OCI-LY1 (cell line): ENCODE measurements around the gene MMS19.

ENCODE experiments used
- H2AFZ ChIP-seq: fragments of 200-600 bp; sonication (generic), shearing (Covaris generic); 2 replicates; pipeline ENCODE4 v1.6.0; 2014; ENCODE audit warnings: antibody characterized with exemption, mild to moderate bottlenecking, low read length
- H3F3A ChIP-seq: fragments of 200-600 bp; sonication (generic), shearing (Covaris generic); 2 replicates; pipeline ENCODE4 v1.6.0; 2014; ENCODE audit warnings: mild to moderate bottlenecking, antibody characterized with exemption, low read length, moderate library complexity; ENCODE audit not compliant: insufficient read depth
- H3K27ac ChIP-seq: fragments of 200-600 bp; sonication (generic); 2 replicates; pipeline ENCODE4 v1.5.1; 2014; ENCODE audit warnings: low read length, mixed run types, mild to moderate bottlenecking, low read depth; ENCODE audit not compliant: poor library complexity, severe bottlenecking
- H3K27me3 ChIP-seq: fragments of 200-600 bp; sonication (generic); 2 replicates; pipeline ENCODE4 v1.6.0; 2014; ENCODE audit warnings: antibody characterized with exemption, mild to moderate bottlenecking, low read length, moderate library complexity; ENCODE audit not compliant: insufficient read depth
- H3K36me3 ChIP-seq: fragments of 200-600 bp; sonication (generic); 2 replicates; pipeline ENCODE4 v1.6.1; 2014; ENCODE audit warnings: mild to moderate bottlenecking, antibody characterized with exemption, low read length, moderate library complexity, mixed read lengths; ENCODE audit not compliant: insufficient read depth
- H3K4me1 ChIP-seq: fragments of 200-600 bp; sonication (generic); 2 replicates; pipeline ENCODE4 v1.5.1; 2014; ENCODE audit warnings: mild to moderate bottlenecking, low read length, moderate library complexity; ENCODE audit not compliant: insufficient read depth, severe bottlenecking
- H3K4me2 ChIP-seq: fragments of 200-600 bp; sonication (generic), shearing (Covaris generic); 2 replicates; pipeline ENCODE4 v1.6.1; 2014; ENCODE audit warnings: low read length
- H3K4me3 ChIP-seq: fragments of 200-600 bp; sonication (generic); 2 replicates; pipeline ENCODE4 v1.5.1; 2014; ENCODE audit warnings: low read length, low read depth, mild to moderate bottlenecking, mixed read lengths; ENCODE audit not compliant: poor library complexity, severe bottlenecking
- H3K79me2 ChIP-seq: fragments of 200-600 bp; shearing (Covaris generic); 2 replicates; pipeline ENCODE4 v1.6.1; 2016; ENCODE audit warnings: mixed run types, low read length, mixed read lengths; ENCODE audit not compliant: insufficient read depth
- H3K9ac ChIP-seq: fragments of 200-600 bp; sonication (generic), shearing (Covaris generic); 2 replicates; pipeline ENCODE4 v1.6.1; 2014; ENCODE audit warnings: mild to moderate bottlenecking, low read length, mixed read lengths
- H3K9me2 ChIP-seq: fragments of 200-600 bp; sonication (generic), shearing (Covaris generic); 2 replicates; pipeline ENCODE4 v1.6.1; 2014; ENCODE audit warnings: low read depth, mild to moderate bottlenecking, low read length, mixed read lengths
- H3K9me3 ChIP-seq: fragments of 200-600 bp; shearing (Covaris generic); 2 replicates; pipeline ENCODE4 v1.6.1; 2014; ENCODE audit warnings: low read length, mixed read lengths
- H4K20me1 ChIP-seq: fragments of 200-600 bp; sonication (generic), shearing (Covaris generic); 2 replicates; pipeline ENCODE4 v1.6.0; 2016; ENCODE audit warnings: mild to moderate bottlenecking, low read length; ENCODE audit not compliant: insufficient read depth
- EZH2 ChIP-seq: fragments of 200-600 bp; sonication (generic), shearing (Covaris generic); IDR thresholded peaks from 2 replicates; pipeline ENCODE4 v1.8.0; 2017; ENCODE audit warnings: borderline replicate concordance, mixed run types, mild to moderate bottlenecking, antibody characterized with exemption, low read length, moderate library complexity, mixed read lengths
- TF ChIP-seq, protein P1 (sequence below): fragments of 200-600 bp; sonication (generic), shearing (Covaris generic); IDR thresholded peaks from 2 replicates; pipeline ENCODE4 v1.5.1; 2017; ENCODE audit warnings: mild to moderate bottlenecking, antibody characterized with exemption, low read length, moderate library complexity, mixed read lengths

Gene MMS19

DNA sequence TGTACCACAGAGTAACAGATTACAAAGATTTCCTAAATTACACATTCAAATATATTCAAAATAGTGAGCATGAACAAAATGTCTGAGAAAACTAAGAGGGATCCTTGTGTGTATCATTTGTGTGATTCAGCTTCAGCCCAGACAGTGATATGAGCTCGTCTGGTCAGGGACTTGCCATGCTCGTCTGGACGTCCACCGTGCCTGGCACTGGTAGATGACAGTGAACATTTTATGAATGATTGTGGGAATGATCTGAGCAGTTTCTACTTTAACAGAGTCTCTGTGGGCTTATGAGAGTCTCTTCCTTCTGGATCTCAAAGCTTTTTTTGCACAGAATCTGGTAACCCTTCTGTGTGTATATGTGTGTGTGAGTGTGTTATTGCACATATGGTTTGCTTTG lies 40.2 kb upstream of the MMS19 start:
- Histone ChIP-seq H2AFZ (no peak overlapping the region), H3K9me2 (no peaks in the 10 kb centered on the region), H3K9me3 (no peaks in the 10 kb centered on the region), H3K36me3 (no peaks in the 10 kb centered on the region), H3K9ac (no peak overlapping the region), H3K27me3 (no peaks in the 10 kb centered on the region), H3K79me2 (no peaks in the 10 kb centered on the region), H3F3A (no peaks in the 10 kb centered on the region), H3K4me1 (no peaks in the 10 kb centered on the region), H3K4me2 (no peak overlapping the region), H3K4me3 (no peak overlapping the region), H4K20me1 (no peaks in the 10 kb centered on the region), H3K27ac (no peak overlapping the region)
- no peak for TF ChIP-seq EZH2
- TF ChIP-seq, protein P1, sequence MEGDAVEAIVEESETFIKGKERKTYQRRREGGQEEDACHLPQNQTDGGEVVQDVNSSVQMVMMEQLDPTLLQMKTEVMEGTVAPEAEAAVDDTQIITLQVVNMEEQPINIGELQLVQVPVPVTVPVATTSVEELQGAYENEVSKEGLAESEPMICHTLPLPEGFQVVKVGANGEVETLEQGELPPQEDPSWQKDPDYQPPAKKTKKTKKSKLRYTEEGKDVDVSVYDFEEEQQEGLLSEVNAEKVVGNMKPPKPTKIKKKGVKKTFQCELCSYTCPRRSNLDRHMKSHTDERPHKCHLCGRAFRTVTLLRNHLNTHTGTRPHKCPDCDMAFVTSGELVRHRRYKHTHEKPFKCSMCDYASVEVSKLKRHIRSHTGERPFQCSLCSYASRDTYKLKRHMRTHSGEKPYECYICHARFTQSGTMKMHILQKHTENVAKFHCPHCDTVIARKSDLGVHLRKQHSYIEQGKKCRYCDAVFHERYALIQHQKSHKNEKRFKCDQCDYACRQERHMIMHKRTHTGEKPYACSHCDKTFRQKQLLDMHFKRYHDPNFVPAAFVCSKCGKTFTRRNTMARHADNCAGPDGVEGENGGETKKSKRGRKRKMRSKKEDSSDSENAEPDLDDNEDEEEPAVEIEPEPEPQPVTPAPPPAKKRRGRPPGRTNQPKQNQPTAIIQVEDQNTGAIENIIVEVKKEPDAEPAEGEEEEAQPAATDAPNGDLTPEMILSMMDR, result no peak

DNA sequence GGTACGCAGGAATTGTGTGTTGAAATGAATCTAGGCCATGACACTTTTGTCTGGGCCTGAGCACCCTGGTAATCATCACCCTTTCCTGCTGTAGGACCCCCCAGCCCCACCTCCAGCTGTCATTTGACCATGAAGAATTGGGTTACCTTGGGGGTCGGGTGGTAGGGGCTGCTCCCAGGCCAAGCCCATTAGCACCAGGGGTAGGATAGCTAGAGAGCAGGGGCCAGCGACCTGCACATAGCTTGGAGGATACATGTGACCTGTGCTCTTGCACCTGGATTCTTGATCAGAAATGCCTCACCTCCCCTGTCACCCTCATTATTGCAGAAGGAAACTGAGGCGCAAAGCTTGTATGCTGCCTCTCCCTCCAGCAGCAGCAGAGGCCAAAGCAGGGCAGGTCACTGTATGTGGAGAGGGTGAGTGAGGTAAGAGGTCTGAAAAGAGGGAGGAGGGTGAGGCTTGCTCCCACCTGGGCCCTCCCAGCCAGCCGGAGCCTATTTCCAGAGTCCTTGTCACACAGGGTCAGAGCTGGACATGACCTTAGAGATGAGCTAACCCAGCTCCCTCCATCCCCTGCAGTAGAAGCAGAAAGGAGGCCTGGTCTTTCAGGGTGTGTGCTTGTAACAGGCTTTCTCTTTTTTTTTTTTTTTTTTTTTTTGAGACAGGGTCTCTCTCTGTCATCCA lies 39.1 kb upstream of the MMS19 start:
- Histone ChIP-seq H3K4me1 (no peaks in the 10 kb centered on the region), H3K36me3 (no peaks in the 10 kb centered on the region), H3F3A (no peaks in the 10 kb centered on the region), H3K9me2 (no peaks in the 10 kb centered on the region), H3K27me3 (no peaks in the 10 kb centered on the region), H3K4me2 (no peak overlapping the region), H4K20me1 (no peaks in the 10 kb centered on the region), H3K79me2 (no peaks in the 10 kb centered on the region), H3K27ac (no peak overlapping the region), H3K9me3 (no peaks in the 10 kb centered on the region), H3K4me3 (no peak overlapping the region), H2AFZ (no peak overlapping the region), H3K9ac (no peak overlapping the region)
- TF ChIP-seq EZH2, result no peak
- TF ChIP-seq, protein P1, result no peak

DNA sequence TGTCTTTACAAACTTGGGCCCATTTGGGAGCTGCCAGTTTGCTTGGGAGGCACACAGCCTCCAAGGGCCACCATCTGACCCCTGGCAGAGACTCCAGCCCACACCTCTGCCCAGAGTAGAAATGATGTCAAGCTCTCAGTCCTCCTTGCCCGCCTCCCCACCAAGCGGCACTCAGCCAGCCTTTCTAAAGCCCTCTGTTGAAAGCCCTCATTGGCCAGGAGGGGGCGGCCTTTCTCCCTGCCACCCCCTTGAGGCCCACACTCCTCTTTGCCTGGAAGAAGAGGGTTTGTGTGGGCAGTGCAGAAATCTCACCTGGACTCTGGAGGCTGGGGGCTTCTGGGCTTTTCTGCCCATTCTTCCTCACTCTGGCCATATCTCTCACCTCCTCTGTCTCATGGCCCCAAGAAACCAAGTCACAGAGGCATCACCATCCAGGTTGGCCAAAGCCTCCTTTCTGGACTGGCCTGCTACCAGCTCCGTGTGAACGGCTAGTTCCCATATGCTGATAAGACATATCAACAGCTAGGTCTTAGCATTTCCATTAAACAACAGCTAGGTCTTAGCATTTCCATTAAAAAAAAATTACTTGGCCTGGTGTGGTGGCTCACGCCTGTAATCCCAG lies 36.6 kb upstream of the MMS19 start:
- Histone ChIP-seq H4K20me1 (no peaks in the 10 kb centered on the region), H3K4me3 (no peak overlapping the region), H3K79me2 (no peaks in the 10 kb centered on the region), H3K9me2 (no peaks in the 10 kb centered on the region), H3K9ac (no peak overlapping the region), H3K27me3 (no peaks in the 10 kb centered on the region), H3K27ac (no peak overlapping the region), H3K4me1 (no peaks in the 10 kb centered on the region), H3K9me3 (no peaks in the 10 kb centered on the region), H3F3A (no peaks in the 10 kb centered on the region), H3K36me3 (no peaks in the 10 kb centered on the region), H3K4me2 (no peak overlapping the region), H2AFZ (no peak overlapping the region)
- TF ChIP-seq, protein P1, result peak; percentile 47
- no peak for TF ChIP-seq EZH2
